Spleen (tissue), 11 donors: Measurements from ENCODE around the gene ICE2. TPM values are rescaled to one million over a fixed set of nuclear protein-coding genes. Genes with fewer than 3 reads are reported as not detected.
"Not testable (repeated sequence)": the region's sequence is repeated elsewhere in the genome, so short reads cannot be mapped to it uniquely, and the experiment has no call there.

ENCODE experiments used
- DNase-seq: peaks from one replicate; pipeline ENCODE4 v3.0.0-alpha.2; 2020
- H3K27ac ChIP-seq, 8 donors: fragments of 200-600 bp; sonication (generic) in 7 of 8; 1 replicate in 4 of 8; 2 replicates in 4 of 8; pipeline versions ENCODE4 v1.5.0 to v1.8.0; 2016 to 2021; ENCODE audit warnings: inconsistent platforms in 4 of 8, mild to moderate bottlenecking in 4 of 8, moderate library complexity in 1 of 8
- H3K27me3 ChIP-seq, 7 donors: fragments of 200-600 bp; sonication (generic) in 6 of 7; replicated peaks in 1 of 7; 1 replicate in 4 of 7; 2 replicates in 3 of 7; pipeline versions ENCODE4 v1.5.0 to v1.8.0; 2016 to 2021; ENCODE audit warnings: inconsistent platforms in 3 of 7, mild to moderate bottlenecking in 1 of 7
- H3K36me3 ChIP-seq, 6 donors: fragments of 200-600 bp; sonication (generic) in 5 of 6; 1 replicate in 4 of 6; 2 replicates in 2 of 6; pipeline versions ENCODE4 v1.5.0 to v1.8.0; 2016 to 2021; ENCODE audit warnings: inconsistent platforms in 2 of 6
- H3K4me1 ChIP-seq, 6 donors: fragments of 200-600 bp; sonication (generic) in 5 of 6; 1 replicate in 3 of 6; 2 replicates in 3 of 6; pipeline versions ENCODE4 v1.5.0 to v1.8.0; 2016 to 2021; ENCODE audit warnings: inconsistent platforms in 3 of 6
- H3K4me3 ChIP-seq, 8 donors: fragments of 200-600 bp; sonication (generic) in 7 of 8; 1 replicate in 4 of 8; 2 replicates in 4 of 8; pipeline versions ENCODE4 v1.5.0 to v1.8.0; 2016 to 2021; ENCODE audit warnings: inconsistent platforms in 4 of 8, mild to moderate bottlenecking in 4 of 8, moderate library complexity in 2 of 8
- H3K9me3 ChIP-seq, 8 donors: fragments of 200-600 bp; sonication (generic) in 7 of 8; 1 replicate in 4 of 8; 2 replicates in 4 of 8; pipeline versions ENCODE4 v1.5.0 to v1.8.0; 2016 to 2021; ENCODE audit warnings: inconsistent platforms in 4 of 8
- POLR2A ChIP-seq, 3 donors: fragments of 450-650 bp; IDR thresholded peaks; one replicate each; pipeline ENCODE4 v1.5.1; 2017; ENCODE audit warnings: antibody characterized with exemption in 3 of 3, mild to moderate bottlenecking in 1 of 3
- POLR2AphosphoS5 ChIP-seq, 3 donors: sonication (generic); formaldehyde crosslinking; IDR thresholded peaks; one replicate each; pipeline ENCODE4 v1.5.1; 2017; ENCODE audit warnings: antibody characterized with exemption in 3 of 3
- WGBS, 5 donors: extraction: QIAGEN DNeasy Blood & Tissue Kit in 3 of 5; methylation state at CpG; one replicate each; pipeline versions ENCODE4 v1.1.5 to v1.1.7; 2013 to 2018; 5-methylcytosine and 5-hydroxymethylcytosine counted together
- intact Hi-C: fragments of 100-400 bp; cut with DNase I; formaldehyde crosslinking; loops from one replicate; pipeline ENCODE4 v1.15.0; 2023; ENCODE audit warnings: low total_unique reads
- polyA plus RNA-seq, 3 donors: library from polyadenylated mRNA; stranded (reverse); fragments of 200-250 nt; gene quantifications; one replicate each; pipeline ENCODE4 v1.2.1, GENCODE V29; 2013
- total RNA-seq, 7 donors: library from RNA; depleted of rRNA in 3 of 7; stranded (reverse); fragments of >200 nt in 3 of 7; fragmentation: NEBNext Ultra II Directional in 4 of 7; extraction: Animal tissue kit (Norgen Biotek cat#: 25700) in 4 of 7; gene quantifications; one replicate each; pipeline versions ENCODE4 v1.1.0 to v1.2.1, GENCODE V29; 2016 to 2021
- TF ChIP-seq, protein P1 (sequence below), 11 experiments: fragments of 200-600 bp in 7 of 11; fragments of 450-650 bp in 4 of 11; sonication (generic) in 4 of 11; IDR thresholded peaks in 8 of 11; conservative IDR thresholded peaks in 3 of 11; 1 replicate in 7 of 11; 2 replicates in 4 of 11; pipeline versions ENCODE4 v1.4.0 to v1.8.0; 2016 to 2021; ENCODE audit warnings: antibody characterized with exemption in 11 of 11, inconsistent platforms in 4 of 11, mild to moderate bottlenecking in 1 of 11
- donor health status: healthy with polysubstance abuse.
- donor health status: DM: no; HTN: no; CAD: no; lungs with moderate emphysema.
- donor health status: DM: no; HTN: no; CAD: no.
- donor health status: Bipolar disorder and iron deficiency.
- donor health status: healthy.
- donor health status: DM: no; HTN: no; CAD: no.
- donor health status: DM: yes; HTN: yes; CAD: no.

Gene ICE2
- total and polyA plus RNA-seq, 10 donors = 15.8 to 66.4 (median 46.9) TPM

DNA sequence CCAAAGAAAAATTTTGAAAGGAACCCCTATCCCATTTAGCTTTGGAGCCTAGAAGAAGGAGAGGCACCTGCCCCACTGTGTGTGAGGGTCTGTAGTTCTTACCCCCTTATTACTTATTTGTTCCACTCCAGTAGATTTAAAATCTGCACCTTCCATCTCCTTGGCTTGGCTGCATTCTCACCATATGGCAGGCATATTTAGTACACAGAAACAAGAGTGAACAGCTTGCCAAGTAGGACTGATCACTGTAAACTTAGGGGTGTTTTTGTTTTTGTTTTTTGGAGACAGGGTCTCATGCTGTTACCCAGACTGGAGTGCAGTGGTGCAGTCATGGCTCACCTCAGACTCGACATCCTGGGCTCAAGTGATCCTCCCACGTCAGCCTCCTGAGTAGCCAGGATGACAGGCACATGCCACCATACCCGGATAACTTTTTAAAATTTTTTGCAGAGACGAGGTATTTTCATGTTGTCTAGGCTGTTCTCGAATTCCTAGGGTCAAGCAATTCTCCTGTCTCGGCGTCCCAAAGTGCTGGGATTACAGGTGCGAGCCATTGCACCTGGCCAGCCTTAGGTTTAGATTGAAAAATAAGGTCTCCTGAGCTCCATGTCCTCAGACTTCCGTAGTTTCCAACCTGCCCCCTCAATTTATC, 67.0 kb downstream of the ICE2 start:
- no peaks in the 10 kb centered on the region for H3K9me3 ChIP-seq
- no peak for DNase-seq
- no peaks in the 10 kb centered on the region for H3K27me3 ChIP-seq
- no peak for TF ChIP-seq POLR2AphosphoS5 (IDR thresholded peaks at IDR 0.05)
- no peak for TF ChIP-seq POLR2A (IDR thresholded peaks at IDR 0.05)
- TF ChIP-seq, protein P1, sequence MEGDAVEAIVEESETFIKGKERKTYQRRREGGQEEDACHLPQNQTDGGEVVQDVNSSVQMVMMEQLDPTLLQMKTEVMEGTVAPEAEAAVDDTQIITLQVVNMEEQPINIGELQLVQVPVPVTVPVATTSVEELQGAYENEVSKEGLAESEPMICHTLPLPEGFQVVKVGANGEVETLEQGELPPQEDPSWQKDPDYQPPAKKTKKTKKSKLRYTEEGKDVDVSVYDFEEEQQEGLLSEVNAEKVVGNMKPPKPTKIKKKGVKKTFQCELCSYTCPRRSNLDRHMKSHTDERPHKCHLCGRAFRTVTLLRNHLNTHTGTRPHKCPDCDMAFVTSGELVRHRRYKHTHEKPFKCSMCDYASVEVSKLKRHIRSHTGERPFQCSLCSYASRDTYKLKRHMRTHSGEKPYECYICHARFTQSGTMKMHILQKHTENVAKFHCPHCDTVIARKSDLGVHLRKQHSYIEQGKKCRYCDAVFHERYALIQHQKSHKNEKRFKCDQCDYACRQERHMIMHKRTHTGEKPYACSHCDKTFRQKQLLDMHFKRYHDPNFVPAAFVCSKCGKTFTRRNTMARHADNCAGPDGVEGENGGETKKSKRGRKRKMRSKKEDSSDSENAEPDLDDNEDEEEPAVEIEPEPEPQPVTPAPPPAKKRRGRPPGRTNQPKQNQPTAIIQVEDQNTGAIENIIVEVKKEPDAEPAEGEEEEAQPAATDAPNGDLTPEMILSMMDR (IDR thresholded peaks at IDR 0.05 in 8 of 11, conservative IDR thresholded peaks at IDR 0.05 in 3 of 11) = no peak
- no peak overlapping the region for H3K27ac ChIP-seq
- no peaks in the 10 kb centered on the region for H3K36me3 ChIP-seq
- WGBS, 5 donors = 83 to 97% (median 95%) methylated on average over 9 of the region's 9 CpGs
- H3K4me1 ChIP-seq = peaks cover 0 to 25% (median 11%) of the 10 kb centered on the region in 6 donors
- no peak overlapping the region for H3K4me3 ChIP-seq
- intact Hi-C loops = no loop called here

- H3K27ac ChIP-seq, DNase-seq, H3K4me3 ChIP-seq, H3K36me3 ChIP-seq, intact Hi-C loops, H3K9me3 ChIP-seq, H3K27me3 ChIP-seq: not testable (repeated sequence)
- whole genome bisulfite sequencing, 5 donors = 76 to 84% (median 83%) methylated on average over 9 of the region's 9 CpGs
- peaks cover 0 to 26% (median 11%) of the 10 kb centered on the region in 6 donors for H3K4me1 ChIP-seq
Observed at GRCh38 chr15:60410350-60410749, 68.6 kb downstream of the ICE2 start.

DNA sequence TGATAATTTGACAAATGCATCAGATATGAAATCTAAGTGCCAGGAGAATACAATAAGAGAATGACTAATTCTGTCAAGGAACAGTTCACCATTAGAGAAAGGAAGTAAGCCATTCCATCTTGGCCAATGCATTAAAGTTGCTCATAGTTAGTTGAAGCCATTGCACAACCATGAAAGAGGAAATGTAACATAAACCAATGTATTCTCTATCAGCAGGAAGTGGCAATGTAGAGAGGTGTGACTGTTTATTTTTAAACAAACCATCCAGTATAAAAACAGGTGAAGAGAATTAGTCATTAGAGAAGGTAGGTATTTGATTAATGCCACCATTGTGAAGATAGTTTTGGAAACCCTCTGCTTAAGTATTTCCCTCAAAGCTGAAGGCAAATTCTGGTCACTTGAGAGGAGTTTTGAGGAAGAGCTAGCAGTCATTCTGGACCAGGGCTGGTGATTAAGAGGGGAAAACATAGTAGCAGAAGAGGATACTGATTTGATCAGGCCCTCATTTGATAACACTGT, 70.4 kb downstream of the ICE2 start:
- Histone ChIP-seq H3K9me3 (no peaks in the 10 kb centered on the region), H3K27me3 (no peaks in the 10 kb centered on the region), H3K4me1 (peaks cover 0 to 26% (median 11%) of the 10 kb centered on the region in 6 donors), H3K27ac (peak overlapping the region in 6 of 8 donors; percentile 4 to 72 (median 57)), H3K36me3 (no peaks in the 10 kb centered on the region), H3K4me3 (no peak overlapping the region)
- TF ChIP-seq POLR2A (IDR thresholded peaks at IDR 0.05) (no peak), POLR2AphosphoS5 (IDR thresholded peaks at IDR 0.05) (no peak)
- TF ChIP-seq, protein P1 (IDR thresholded peaks at IDR 0.05 in 8 of 11, conservative IDR thresholded peaks at IDR 0.05 in 3 of 11) = no peak
- DNase-seq = no peak
- intact Hi-C loops = no loop called here

DNA sequence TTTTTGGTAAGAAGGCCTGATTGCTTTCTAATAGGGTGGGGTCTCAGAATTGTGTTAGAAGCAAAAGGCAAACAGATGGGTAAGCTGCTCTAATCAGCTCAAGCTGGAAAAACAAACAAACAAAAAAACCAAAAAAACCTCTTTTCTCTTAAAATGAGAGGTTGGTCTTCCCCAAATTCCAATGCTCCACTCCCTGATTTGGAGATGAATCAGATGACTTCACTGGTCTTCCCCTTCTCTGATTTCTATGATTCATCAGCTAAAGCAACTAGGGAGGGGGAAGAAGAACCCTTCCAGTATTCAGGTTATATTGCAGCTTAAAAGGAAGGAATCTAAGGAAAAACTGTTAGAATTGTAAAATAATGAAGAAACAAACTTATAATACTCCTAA, 71.5 kb downstream of the ICE2 start:
- intact Hi-C loops = no loop called here
- H3K27me3 ChIP-seq = no peaks in the 10 kb centered on the region
- peaks cover 0 to 26% (median 11%) of the 10 kb centered on the region in 6 donors for H3K4me1 ChIP-seq
- DNase-seq = no peak
- H3K36me3 ChIP-seq = no peaks in the 10 kb centered on the region
- H3K4me3 ChIP-seq = no peak overlapping the region
- peak overlapping the region in 1 of 8 donors; percentile 26 for H3K27ac ChIP-seq
- TF ChIP-seq POLR2A (IDR thresholded peaks at IDR 0.05) = no peak
- TF ChIP-seq, protein P1 (IDR thresholded peaks at IDR 0.05 in 8 of 11, conservative IDR thresholded peaks at IDR 0.05 in 3 of 11) = no peak
- TF ChIP-seq POLR2AphosphoS5 (IDR thresholded peaks at IDR 0.05) = no peak
- no peaks in the 10 kb centered on the region for H3K9me3 ChIP-seq
